Activated T-cell treated with anti-CD3 and anti-CD28 coated beads, Interleukin-2, amount 50 U/mL, for 48 hours (primary cell): ENCODE results near the gene MAP2.

Experiments used
- DNase-seq, 2 experiments: peaks; one replicate each; pipeline ENCODE4 v3.0.0-alpha.2; 2020

MAP2 gene

DNA sequence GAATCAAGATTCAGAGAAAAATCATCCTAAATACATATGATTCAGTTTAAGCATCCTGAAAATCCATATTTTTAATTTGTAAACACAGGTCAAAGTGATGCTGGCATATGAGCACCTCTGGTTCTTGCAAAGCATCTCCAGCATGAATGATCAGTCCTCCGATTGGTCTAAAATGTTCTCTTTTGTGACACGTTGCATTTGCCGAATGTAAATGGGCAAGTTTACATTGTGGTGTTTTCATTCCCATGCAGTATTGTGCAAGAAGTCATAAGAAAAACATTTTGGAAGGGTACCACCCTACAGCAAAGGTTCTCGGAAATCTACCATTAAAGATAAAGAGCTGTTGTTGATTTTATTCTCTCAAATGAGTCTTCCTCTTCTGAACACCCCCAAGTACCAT, 239.8 kb downstream of the MAP2 start:
- DNase-seq = no peak

DNA sequence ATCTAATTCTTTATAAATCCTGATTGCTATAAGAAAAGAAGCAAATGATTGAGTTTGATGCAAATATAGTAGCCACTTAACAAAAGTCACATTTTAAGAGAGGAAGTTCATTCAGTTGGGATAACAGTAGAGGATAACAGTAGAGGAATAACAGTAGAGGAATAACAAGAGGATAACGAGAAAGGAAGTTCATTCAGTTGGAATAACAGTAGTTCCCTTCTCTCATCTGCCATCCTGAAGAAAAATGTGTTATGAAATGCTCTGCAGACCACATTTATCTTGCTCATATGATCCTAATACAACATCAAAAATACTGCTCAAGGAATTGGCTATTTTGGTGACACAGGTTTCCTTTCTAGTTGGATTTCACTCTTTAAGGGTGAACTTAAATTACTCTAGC, 242.4 kb downstream of the MAP2 start:
- no peak for DNase-seq

- DNase-seq = no peak
Measured at GRCh38 chr2:209671020-209671680, 247.3 kb downstream of the MAP2 start.

DNA sequence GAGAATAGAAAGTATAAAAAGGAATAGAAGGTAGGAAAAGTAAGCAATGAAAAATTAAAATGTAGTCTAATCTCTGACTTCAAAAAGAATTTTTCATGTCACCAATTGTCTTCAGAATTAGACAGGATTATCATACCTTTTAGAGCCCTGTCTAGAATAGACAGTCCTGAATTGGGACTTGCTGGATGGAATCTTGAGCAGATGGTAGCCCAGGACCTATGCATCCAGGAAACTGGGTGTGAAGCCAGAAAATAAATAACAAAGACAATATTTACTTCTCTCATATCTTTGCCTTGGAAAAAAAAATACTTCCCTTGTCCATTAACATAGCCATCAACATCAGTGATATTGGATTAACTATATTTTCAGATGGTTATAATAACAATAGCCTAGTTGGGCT, 250.0 kb downstream of the MAP2 start:
- no peak for DNase-seq

GRCh38 chr2:209680596-209680995, 256.7 kb downstream of the MAP2 start:
- no peak for DNase-seq

- DNase-seq = no peak
Measured at GRCh38 chr2:209681201-209681735, 257.4 kb downstream of the MAP2 start.

DNA sequence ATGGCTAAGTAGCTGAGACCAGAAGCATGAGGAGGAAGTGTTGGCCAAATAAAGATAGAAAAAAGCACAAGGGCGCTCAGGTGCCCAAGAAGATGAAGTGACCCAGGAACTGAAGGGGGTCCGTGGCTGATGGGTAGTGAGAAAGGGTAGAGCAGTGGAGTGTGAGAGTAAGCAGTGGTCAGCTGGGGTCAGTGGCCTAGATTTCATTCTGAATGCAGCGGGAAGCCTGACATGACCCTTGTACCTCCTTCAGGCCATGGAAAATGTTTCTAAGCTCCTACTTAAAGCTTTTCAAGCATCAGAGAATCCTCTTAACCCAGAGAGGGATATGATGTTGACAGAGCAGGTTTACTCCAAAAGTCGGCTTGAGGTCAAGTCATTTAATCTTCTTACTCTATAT, 258.8 kb downstream of the MAP2 start:
- no peak for DNase-seq

DNA sequence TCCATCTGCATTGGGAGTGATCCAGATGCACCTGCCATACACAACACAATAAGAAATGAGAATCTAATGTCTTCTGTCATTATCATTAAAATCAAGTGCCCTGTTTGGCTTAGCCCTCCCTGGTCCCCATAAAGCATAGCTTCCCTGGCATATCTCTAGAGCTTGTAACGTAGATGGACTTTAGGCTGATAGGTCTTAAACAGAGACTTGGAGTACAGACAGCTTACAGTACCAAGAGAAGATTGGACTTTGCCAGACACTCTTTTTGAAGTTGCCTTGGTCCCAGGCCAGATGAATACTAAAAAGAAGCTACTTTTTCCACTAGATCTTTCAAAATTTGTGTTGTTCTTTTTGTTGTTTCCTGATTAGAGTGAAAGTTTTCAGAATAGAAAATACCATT, 261.5 kb downstream of the MAP2 start:
- no peak for DNase-seq

- DNase-seq = no peak
Measured at GRCh38 chr2:209685963-209686362, 262.1 kb downstream of the MAP2 start.

DNA sequence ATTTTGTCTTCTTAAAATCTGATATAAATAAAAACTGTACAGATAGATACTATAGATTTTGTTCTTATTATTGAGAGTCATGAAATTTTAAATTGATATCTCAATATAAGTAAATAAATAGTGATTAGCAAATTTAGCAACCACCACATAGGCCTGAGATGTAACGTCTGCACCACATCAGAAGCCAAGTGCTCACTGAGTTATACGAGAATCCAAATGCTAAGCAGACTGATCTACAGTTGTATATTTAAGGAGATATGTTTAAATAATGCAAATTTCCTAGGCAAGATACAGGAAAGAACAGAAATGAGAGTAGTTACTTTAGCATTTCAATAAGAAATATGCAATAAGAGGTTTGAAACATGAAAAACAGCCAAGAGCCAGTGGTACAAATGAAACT, 262.6 kb downstream of the MAP2 start:
- DNase-seq = no peak

DNA sequence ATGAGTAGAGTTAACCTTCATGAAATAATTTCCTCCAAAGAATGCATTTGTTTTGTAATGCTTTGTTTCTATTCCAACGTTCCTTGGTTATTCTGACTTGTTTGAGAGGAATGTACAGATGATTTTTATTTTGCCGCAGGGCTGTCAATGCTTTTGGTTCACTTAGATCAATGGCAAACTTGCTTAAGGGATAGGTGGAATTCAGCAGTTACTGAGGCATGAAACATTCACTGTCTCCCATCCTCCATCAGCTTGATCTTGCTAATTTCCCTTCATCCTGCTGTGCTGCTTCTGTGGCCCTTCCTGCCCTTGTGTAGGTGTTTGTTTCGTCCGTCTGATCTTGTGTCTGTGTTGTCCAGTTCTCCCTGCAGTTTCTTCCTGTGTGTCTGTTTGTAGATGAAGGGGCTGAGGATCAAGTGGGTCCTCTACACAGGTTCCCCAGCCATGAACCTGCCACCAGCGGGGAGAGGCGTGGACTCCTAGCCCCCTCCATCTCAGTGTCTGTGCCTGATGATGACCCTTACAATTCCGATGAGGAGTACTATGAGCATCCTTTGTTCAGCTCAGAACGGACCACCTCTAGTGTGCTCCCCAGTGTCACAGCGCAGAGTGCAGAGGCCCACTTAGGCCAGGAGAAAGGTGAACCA, 263.6 kb downstream of the MAP2 start:
- DNase-seq = no peak

DNA sequence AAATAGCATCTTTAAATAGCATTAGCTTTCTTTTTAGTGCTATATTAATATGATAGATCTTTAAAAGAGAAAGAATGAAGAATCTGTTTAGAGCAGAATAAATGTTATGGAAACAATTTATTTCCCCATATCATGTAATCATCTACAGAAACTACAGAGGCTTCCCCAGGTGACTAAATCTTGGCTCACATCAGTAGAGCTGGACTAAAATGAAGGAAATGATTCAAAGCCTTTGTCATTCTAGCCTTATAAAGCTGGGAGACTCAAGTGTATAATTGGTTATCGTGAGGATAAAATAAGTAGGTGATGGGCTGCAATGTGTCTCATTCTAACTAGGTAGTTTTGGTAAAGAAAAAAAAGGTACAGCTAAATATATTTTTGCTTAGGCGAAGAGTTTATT, 264.5 kb downstream of the MAP2 start:
- DNase-seq = no peak

DNA sequence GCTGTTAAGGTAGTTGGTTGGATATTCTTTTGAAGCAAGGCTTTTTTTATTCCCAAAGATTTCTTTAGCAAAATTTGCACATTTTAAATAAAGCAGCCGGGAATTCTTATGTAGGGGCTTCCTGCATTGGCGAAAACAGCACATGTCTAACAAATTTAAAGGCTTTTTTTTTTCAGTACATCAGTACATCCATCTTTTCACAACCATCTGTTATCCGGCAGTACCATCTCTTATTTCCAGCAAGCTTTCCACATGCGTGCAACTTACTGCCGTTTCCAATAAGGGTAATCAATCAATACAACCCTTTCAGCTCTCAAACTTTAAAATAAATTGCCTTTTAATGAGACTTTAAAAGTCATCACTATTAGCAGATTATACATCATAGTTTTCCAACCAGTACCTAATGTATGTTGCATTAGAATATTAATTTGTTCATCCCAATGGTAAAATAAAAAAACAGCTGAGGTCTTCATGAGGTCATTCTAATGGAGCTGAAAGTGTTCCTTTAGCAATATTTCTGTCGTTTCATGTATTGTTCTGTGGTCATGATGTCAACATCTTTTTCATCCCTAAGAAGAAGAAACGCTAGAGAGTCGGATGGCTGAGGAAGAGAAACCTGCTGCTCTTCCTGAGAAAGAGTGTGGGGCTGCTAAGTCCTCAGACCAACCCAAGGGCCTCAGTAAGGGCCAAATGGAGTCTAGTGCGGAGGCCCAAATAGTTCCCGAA, 266.3 kb downstream of the MAP2 start:
- no peak for DNase-seq

GRCh38 chr2:209694748-209695147, 270.9 kb downstream of the MAP2 start:
- no peak for DNase-seq

- DNase-seq = no peak
Measured at GRCh38 chr2:209696836-209697711, 273.2 kb downstream of the MAP2 start.

GRCh38 chr2:209702775-209703174, 278.9 kb downstream of the MAP2 start:
- no peak for DNase-seq

- no peak for DNase-seq
Measured at GRCh38 chr2:209713219-209713618, 289.4 kb downstream of the MAP2 start.

DNA sequence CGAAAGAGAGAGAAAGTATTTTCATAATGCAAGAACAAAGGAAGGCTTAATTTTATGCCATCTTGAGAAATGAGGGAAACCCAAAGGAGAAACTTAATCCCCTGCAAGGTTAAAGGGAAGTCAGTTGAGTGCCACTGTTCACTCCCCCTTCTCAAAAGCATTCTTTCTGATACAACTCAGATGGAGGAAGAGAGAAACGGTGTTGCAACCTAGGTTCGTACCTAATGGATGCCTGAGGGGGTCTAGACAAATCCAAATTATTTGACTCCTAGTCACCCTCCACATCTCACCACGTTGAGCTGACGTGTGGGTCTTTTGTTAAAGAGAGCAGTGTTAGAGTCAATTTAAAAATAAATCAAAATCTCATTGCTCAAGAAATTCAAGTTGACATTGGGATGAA, 295.2 kb downstream of the MAP2 start:
- DNase-seq = no peak

DNA sequence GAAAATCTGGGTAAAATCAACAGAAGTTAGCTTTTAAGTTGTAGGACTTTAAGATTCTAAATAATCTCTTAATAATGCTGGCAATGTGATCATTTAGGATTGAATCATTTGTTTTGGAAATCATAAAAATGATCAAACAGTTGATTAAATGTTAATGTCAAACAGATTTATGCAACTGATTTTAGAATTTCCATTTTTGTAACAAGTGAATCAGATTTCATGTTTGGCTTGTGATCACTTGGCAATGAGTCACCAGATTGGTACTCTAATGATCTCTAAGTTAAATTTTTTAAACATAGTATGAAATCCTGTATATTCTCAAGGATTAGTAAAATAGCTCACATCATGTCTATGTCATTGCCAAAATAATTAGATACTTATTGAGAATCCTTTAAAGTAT, 297.6 kb downstream of the MAP2 start:
- DNase-seq = no peak

- no peak for DNase-seq
Measured at GRCh38 chr2:209726311-209726710, 302.5 kb downstream of the MAP2 start.

DNA sequence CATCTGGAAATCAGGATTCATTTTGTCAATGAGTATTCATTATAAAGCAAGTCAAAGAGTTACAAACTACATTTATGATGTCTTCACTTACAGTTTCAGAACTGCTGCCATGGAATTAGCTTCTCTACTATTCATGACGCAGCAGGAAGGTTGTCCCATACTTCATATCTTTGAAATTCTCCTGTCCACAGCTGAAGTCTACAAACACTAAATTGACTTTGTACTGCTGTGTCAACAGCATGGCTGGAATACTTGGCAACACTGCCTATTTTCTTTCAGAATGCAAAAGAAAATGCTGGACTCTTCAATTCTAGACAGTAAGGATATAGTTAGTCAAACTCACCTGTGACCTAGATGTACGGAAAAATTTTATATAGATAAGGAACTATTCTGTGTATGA, 303.2 kb downstream of the MAP2 start:
- no peak for DNase-seq

- no peak for DNase-seq
Measured at GRCh38 chr2:209734805-209735204, 311.0 kb downstream of the MAP2 start.

- DNase-seq = no peak
Measured at GRCh38 chr2:209741953-209742352, 318.1 kb downstream of the MAP2 start.
